Neural progenitor cell (in vitro differentiated cells): ENCODE results near the gene TBL1Y. TPM values are rescaled to one million over a fixed set of nuclear protein-coding genes. Genes with fewer than 3 reads are reported as not detected.
"Not testable (repeated sequence)": the region's sequence is repeated elsewhere in the genome, so short reads cannot be mapped to it uniquely, and the experiment has no call there.

Experiments used
- DNase-seq: peaks from one replicate; pipeline ENCODE4 v3.0.0-alpha.2; 2016; ENCODE audit warnings: low spot score
- H2AFZ ChIP-seq: fragments of 200-600 bp; sonication (generic); replicated peaks from 2 replicates; pipeline ENCODE4 v1.6.1; 2016; ENCODE audit warnings: antibody characterized with exemption
- H3F3A ChIP-seq: fragments of 200-600 bp; sonication (generic); 2 replicates; pipeline ENCODE4 v1.6.1; 2016; ENCODE audit warnings: antibody characterized with exemption, low read depth
- H3K27ac ChIP-seq: fragments of 200-600 bp; sonication (generic); 2 replicates; pipeline ENCODE4 v1.5.1; 2016; ENCODE audit warnings: mild to moderate bottlenecking
- H3K27me3 ChIP-seq: fragments of 200-600 bp; sonication (generic); 2 replicates; pipeline ENCODE4 v1.6.1; 2016; ENCODE audit warnings: mild to moderate bottlenecking, moderate library complexity
- H3K36me3 ChIP-seq: fragments of 200-600 bp; sonication (generic); 2 replicates; pipeline ENCODE4 v1.5.1; 2016
- H3K4me1 ChIP-seq: fragments of 200-600 bp; sonication (generic); 2 replicates; pipeline ENCODE4 v1.6.1; 2016; ENCODE audit warnings: mixed run types
- H3K4me2 ChIP-seq: fragments of 200-600 bp; sonication (generic); 2 replicates; pipeline ENCODE4 v1.6.1; 2016
- H3K4me3 ChIP-seq: fragments of 200-600 bp; sonication (generic); 2 replicates; pipeline ENCODE4 v1.5.1; 2016
- H3K79me2 ChIP-seq: fragments of 200-600 bp; sonication (generic); 2 replicates; pipeline ENCODE4 v1.6.1; 2016; ENCODE audit warnings: low read depth
- H3K9ac ChIP-seq: fragments of 200-600 bp; sonication (generic); 2 replicates; pipeline ENCODE4 v1.6.1; 2016
- H3K9me3 ChIP-seq: fragments of 200-600 bp; sonication (generic); 2 replicates; pipeline ENCODE4 v1.5.1; 2016; ENCODE audit warnings: low read depth
- H4K20me1 ChIP-seq: fragments of 200-600 bp; sonication (generic); 2 replicates; pipeline ENCODE4 v1.6.1; 2016; ENCODE audit warnings: low read depth
- H3K27ac Mint-ChIP-seq: 3 replicates; pipeline ENCODE4 v1.8.0; 2021; ENCODE audit warnings: mixed read lengths
- H3K27me3 Mint-ChIP-seq: 2 replicates; pipeline ENCODE4 v1.8.0; 2022; ENCODE audit warnings: low read depth, mild to moderate bottlenecking, inconsistent platforms, moderate library complexity, mixed read lengths; ENCODE audit not compliant: insufficient read depth
- H3K36me3 Mint-ChIP-seq: 3 replicates; pipeline ENCODE4 v1.8.0; 2021; ENCODE audit warnings: mixed read lengths
- H3K4me1 Mint-ChIP-seq: 3 replicates; pipeline ENCODE4 v1.8.0; 2021; ENCODE audit warnings: mixed read lengths
- H3K4me3 Mint-ChIP-seq: 3 replicates; pipeline ENCODE4 v1.8.0; 2021; ENCODE audit warnings: mild to moderate bottlenecking, moderate library complexity, mixed read lengths
- H3K9me3 Mint-ChIP-seq: 3 replicates; pipeline ENCODE4 v1.8.0; 2020; ENCODE audit warnings: mixed read lengths
- EZH2 ChIP-seq: fragments of 200-600 bp; sonication (generic); IDR thresholded peaks from 2 replicates; pipeline ENCODE4 v1.6.1; 2017; ENCODE audit warnings: antibody characterized with exemption, mild to moderate bottlenecking, moderate library complexity
- EZH2phosphoT487 ChIP-seq: fragments of 200-600 bp; sonication (generic); IDR thresholded peaks from 2 replicates; pipeline ENCODE4 v1.6.1; 2017; ENCODE audit warnings: antibody characterized with exemption
- total RNA-seq: library from RNA; depleted of rRNA; stranded (reverse); fragments of >200 nt; gene quantifications from 2 replicates; pipeline ENCODE4 v1.2.3, GENCODE V29; 2015; ENCODE audit warnings: low replicate concordance
- TF ChIP-seq, protein P1 (sequence below): fragments of 200-600 bp; sonication (generic); IDR thresholded peaks from 2 replicates; pipeline ENCODE4 v1.5.1; 2017; ENCODE audit warnings: antibody characterized with exemption, mild to moderate bottlenecking

The TBL1Y gene
- total RNA-seq, 1 donor from 2014 or later, result not detected

DNA sequence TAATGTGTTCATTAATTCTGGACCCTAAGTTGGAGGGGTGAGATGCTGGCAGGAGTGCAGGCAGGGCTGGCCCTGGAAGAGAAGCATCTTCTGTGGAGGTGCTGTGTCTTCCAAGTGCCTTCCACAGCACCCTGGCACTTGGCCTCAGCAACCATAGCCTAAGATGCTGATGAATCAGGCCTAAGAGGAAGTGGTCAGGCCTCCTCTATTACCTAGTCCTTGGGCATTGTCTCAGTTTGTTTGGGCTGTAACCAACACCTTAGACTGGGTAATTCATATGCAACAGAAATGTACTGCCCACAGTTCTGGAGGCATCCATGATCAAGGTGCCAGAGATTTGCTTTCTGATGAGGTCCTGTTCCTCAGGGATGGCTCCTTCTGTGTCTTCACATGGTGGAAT, 128.5 kb downstream of the TBL1Y start:
- Mint-ChIP-seq H3K4me3 (no peak overlapping the region), H3K27me3 (no peaks in the 10 kb centered on the region), H3K9me3 (no peaks in the 10 kb centered on the region), H3K27ac (no peak overlapping the region), H3K4me1 (no peaks in the 10 kb centered on the region), H3K36me3 (no peaks in the 10 kb centered on the region)
- H3K9me3 ChIP-seq, result no peaks in the 10 kb centered on the region
- H3K79me2 ChIP-seq, result no peaks in the 10 kb centered on the region
- H3K4me1 ChIP-seq, result no peaks in the 10 kb centered on the region
- H3K4me3 ChIP-seq, result no peak overlapping the region
- H3F3A ChIP-seq, result no peaks in the 10 kb centered on the region
- no peaks in the 10 kb centered on the region for H3K36me3 ChIP-seq
- no peak overlapping the region for H3K27ac ChIP-seq
- H4K20me1 ChIP-seq, result no peaks in the 10 kb centered on the region
- no peak overlapping the region for H2AFZ ChIP-seq
- DNase-seq, result no peak
- TF ChIP-seq EZH2phosphoT487 (no peak), EZH2 (no peak)
- TF ChIP-seq, protein P1, sequence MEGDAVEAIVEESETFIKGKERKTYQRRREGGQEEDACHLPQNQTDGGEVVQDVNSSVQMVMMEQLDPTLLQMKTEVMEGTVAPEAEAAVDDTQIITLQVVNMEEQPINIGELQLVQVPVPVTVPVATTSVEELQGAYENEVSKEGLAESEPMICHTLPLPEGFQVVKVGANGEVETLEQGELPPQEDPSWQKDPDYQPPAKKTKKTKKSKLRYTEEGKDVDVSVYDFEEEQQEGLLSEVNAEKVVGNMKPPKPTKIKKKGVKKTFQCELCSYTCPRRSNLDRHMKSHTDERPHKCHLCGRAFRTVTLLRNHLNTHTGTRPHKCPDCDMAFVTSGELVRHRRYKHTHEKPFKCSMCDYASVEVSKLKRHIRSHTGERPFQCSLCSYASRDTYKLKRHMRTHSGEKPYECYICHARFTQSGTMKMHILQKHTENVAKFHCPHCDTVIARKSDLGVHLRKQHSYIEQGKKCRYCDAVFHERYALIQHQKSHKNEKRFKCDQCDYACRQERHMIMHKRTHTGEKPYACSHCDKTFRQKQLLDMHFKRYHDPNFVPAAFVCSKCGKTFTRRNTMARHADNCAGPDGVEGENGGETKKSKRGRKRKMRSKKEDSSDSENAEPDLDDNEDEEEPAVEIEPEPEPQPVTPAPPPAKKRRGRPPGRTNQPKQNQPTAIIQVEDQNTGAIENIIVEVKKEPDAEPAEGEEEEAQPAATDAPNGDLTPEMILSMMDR, result no peak
- H3K27me3 ChIP-seq, result no peaks in the 10 kb centered on the region
- no peak overlapping the region for H3K4me2 ChIP-seq
- no peak overlapping the region for H3K9ac ChIP-seq

DNA sequence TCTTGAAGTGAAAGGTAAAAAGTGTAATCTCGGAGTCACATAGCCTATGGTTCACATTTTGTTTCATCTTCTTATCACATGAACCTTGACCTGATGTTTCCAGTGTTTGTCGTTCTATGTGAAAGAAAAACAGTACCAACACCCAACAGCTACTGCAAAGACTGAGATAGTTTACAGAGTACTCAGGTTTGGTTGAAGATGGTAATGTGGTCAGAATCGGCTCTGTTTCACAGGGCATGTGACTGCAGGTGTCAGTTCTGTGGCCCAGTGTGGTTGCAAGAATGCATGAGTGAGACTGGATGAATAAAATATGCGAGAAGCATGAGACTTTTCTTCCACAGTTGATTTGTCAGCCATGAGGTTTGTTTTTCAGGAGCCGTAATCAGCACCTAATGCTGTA, 130.2 kb downstream of the TBL1Y start:
- Histone ChIP-seq H3K9ac (no peak overlapping the region), H4K20me1 (no peaks in the 10 kb centered on the region), H3K4me1 (no peaks in the 10 kb centered on the region), H3K4me3 (no peak overlapping the region), H3K36me3 (no peaks in the 10 kb centered on the region), H3K79me2 (no peaks in the 10 kb centered on the region), H3K27ac (no peak overlapping the region), H3K9me3 (no peaks in the 10 kb centered on the region), H3K27me3 (no peaks in the 10 kb centered on the region), H2AFZ (no peak overlapping the region), H3F3A (no peaks in the 10 kb centered on the region), H3K4me2 (no peak overlapping the region)
- no peak for TF ChIP-seq EZH2
- no peak for TF ChIP-seq EZH2phosphoT487
- TF ChIP-seq, protein P1, result no peak
- Mint-ChIP-seq H3K27me3 (no peaks in the 10 kb centered on the region), H3K9me3 (no peaks in the 10 kb centered on the region), H3K27ac (no peak overlapping the region), H3K4me3 (no peak overlapping the region), H3K4me1 (no peaks in the 10 kb centered on the region), H3K36me3 (no peaks in the 10 kb centered on the region)
- DNase-seq, result no peak

DNA sequence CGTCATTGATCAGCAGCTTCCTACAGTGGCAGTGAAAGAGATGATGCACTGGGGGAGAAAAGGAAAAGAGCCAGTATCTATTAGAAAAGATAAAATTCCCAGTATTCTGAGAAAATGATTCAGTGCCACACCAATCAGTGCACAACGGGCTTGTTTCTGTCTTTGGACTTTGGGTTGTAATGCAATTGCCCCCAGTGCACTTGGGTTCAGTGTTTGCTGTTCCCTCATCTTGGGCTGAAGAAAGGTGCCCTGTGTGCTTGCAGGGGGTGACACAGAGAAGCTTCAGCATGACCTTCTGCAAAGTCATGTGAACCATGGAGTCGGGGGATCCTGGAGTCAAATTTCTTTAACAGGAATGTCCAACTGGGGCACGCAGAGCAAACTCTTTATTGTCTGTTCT, 131.5 kb downstream of the TBL1Y start:
- Histone ChIP-seq H3K27me3 (no peaks in the 10 kb centered on the region), H2AFZ (no peak overlapping the region), H4K20me1 (no peaks in the 10 kb centered on the region), H3F3A (no peaks in the 10 kb centered on the region), H3K4me3 (no peak overlapping the region), H3K4me2 (no peak overlapping the region), H3K4me1 (no peaks in the 10 kb centered on the region), H3K9me3 (no peaks in the 10 kb centered on the region), H3K79me2 (no peaks in the 10 kb centered on the region), H3K27ac (no peak overlapping the region), H3K9ac (no peak overlapping the region), H3K36me3 (no peaks in the 10 kb centered on the region)
- DNase-seq, result no peak
- TF ChIP-seq EZH2phosphoT487 (no peak), EZH2 (no peak)
- TF ChIP-seq, protein P1, result no peak
- no peaks in the 10 kb centered on the region for H3K27me3 Mint-ChIP-seq
- H3K9me3 Mint-ChIP-seq, result no peaks in the 10 kb centered on the region
- H3K27ac Mint-ChIP-seq, result no peak overlapping the region
- H3K36me3 Mint-ChIP-seq, result no peaks in the 10 kb centered on the region
- no peaks in the 10 kb centered on the region for H3K4me1 Mint-ChIP-seq
- H3K4me3 Mint-ChIP-seq, result no peak overlapping the region

DNA sequence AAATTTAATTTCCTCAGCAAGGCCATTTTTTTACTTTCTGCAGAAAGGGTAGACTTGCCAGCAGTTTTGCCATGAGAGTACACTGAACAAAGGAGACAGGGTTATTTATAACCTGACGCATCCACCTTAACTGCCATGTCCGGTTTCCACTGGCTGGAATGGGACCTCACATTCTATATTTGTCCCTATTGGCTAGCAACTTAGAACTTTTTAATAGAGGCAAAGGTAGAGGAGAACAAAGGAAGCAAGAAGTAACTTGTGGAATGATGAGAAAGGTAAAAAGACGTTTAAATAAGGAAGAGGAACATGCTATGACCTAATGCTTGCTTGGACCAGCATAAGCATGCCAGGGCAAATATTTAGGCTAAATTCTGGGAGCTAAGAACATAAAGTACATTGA, 142.0 kb downstream of the TBL1Y start:
- not testable (repeated sequence) for H3K27me3 Mint-ChIP-seq, H4K20me1 ChIP-seq, H3K27me3 ChIP-seq, H3K4me1 ChIP-seq, H2AFZ ChIP-seq, H3K27ac ChIP-seq, H3F3A ChIP-seq, H3K79me2 ChIP-seq, H3K27ac Mint-ChIP-seq, H3K9ac ChIP-seq, H3K4me2 ChIP-seq, H3K9me3 ChIP-seq, H3K36me3 ChIP-seq, H3K36me3 Mint-ChIP-seq, H3K4me3 Mint-ChIP-seq, DNase-seq, H3K4me3 ChIP-seq, H3K9me3 Mint-ChIP-seq, H3K4me1 Mint-ChIP-seq
